PC-9 (cell line): Measurements from ENCODE around the gene TRDN. TPM values are rescaled to one million over a fixed set of nuclear protein-coding genes. Genes with fewer than 3 reads are reported as not detected.

Experiments used
- BruUV-seq: library from RNA; stranded (reverse); fragments of 400-500 nt; replicated peaks from 2 replicates; lab custom pipeline; 2021; lab: Mats Ljungman, UMichigan
- CTCF ChIA-PET: fragments of 300-600 bp; sonication (Branson Sonifier 250); formaldehyde crosslinking; loops from one replicate; lab custom pipeline; 2022; ENCODE audit warnings: antibody characterized with exemption; lab: Charles Lee
- POLR2A ChIA-PET: fragments of 300-600 bp; sonication (Branson Sonifier 250); formaldehyde crosslinking; loops from one replicate; lab custom pipeline; 2022; ENCODE audit warnings: antibody characterized with exemption; ENCODE audit not compliant: unreplicated experiment; lab: Charles Lee
- DNase-seq, 2 experiments: peaks; one replicate each; pipeline versions ENCODE4 v3.0.0 to v3.0.0-alpha.2; 2015 to 2022; ENCODE audit warnings: mixed read lengths in 1 of 2
- H2AFZ ChIP-seq: fragments of 200-600 bp; sonication (generic); 2 replicates; pipeline ENCODE4 v1.8.1; 2017; ENCODE audit warnings: antibody characterized with exemption
- H3F3A ChIP-seq: fragments of 200-600 bp; sonication (generic); 2 replicates; pipeline ENCODE4 v1.8.1; 2017; ENCODE audit warnings: antibody characterized with exemption, mild to moderate bottlenecking, low read depth; ENCODE audit not compliant: insufficient read depth
- H3K27ac ChIP-seq: fragments of 200-600 bp; sonication (generic); 2 replicates; pipeline ENCODE4 v1.6.1; 2016; ENCODE audit warnings: mixed run types
- H3K27me3 ChIP-seq: fragments of 200-600 bp; sonication (generic); 2 replicates; pipeline ENCODE4 v1.6.1; 2016; ENCODE audit warnings: low read depth, mixed run types; ENCODE audit not compliant: insufficient read depth
- H3K36me3 ChIP-seq: fragments of 200-600 bp; sonication (generic); 2 replicates; pipeline ENCODE4 v1.6.1; 2016; ENCODE audit warnings: low read depth, mixed run types
- H3K4me1 ChIP-seq: fragments of 200-600 bp; sonication (generic); replicated peaks from 2 replicates; pipeline ENCODE4 v1.6.1; 2016; ENCODE audit warnings: mixed run types; ENCODE audit not compliant: insufficient read depth
- H3K4me2 ChIP-seq: fragments of 200-600 bp; sonication (generic); 2 replicates; pipeline ENCODE4 v1.6.1; 2017; ENCODE audit warnings: mixed run types
- H3K4me3 ChIP-seq: fragments of 200-600 bp; sonication (generic); 2 replicates; pipeline ENCODE4 v1.6.1; 2016; ENCODE audit warnings: mixed run types
- H3K79me2 ChIP-seq: fragments of 200-600 bp; sonication (generic); 2 replicates; pipeline ENCODE4 v1.6.1; 2017; ENCODE audit warnings: low read depth, mixed run types
- H3K9me2 ChIP-seq: fragments of 200-600 bp; sonication (generic); 2 replicates; pipeline ENCODE4 v1.8.1; 2017; ENCODE audit warnings: mild to moderate bottlenecking; ENCODE audit not compliant: insufficient read depth
- H3K9me3 ChIP-seq: fragments of 200-600 bp; sonication (generic); 2 replicates; pipeline ENCODE4 v1.8.1; 2016; ENCODE audit warnings: low read depth; ENCODE audit not compliant: insufficient read depth
- H4K20me1 ChIP-seq: fragments of 200-600 bp; sonication (generic); 2 replicates; pipeline ENCODE4 v1.8.1; 2017; ENCODE audit not compliant: insufficient read depth
- CTCF ChIP-seq: fragments of 200-600 bp; sonication (generic); conservative IDR thresholded peaks from 2 replicates; pipeline ENCODE4 v1.6.1; 2017; ENCODE audit warnings: mixed run types, antibody characterized with exemption, mild to moderate bottlenecking, moderate library complexity
- EZH2 ChIP-seq: fragments of 200-600 bp; sonication (generic); IDR thresholded peaks from 2 replicates; pipeline ENCODE4 v1.8.0; 2017; ENCODE audit warnings: antibody characterized with exemption, low read depth
- intact Hi-C: fragments of 100-400 bp; cut with micrococcal nuclease; formaldehyde crosslinking; loops from one replicate; pipeline ENCODE4 v1.10.0; 2022; ENCODE audit not compliant: unreplicated experiment
- total RNA-seq: library from RNA; stranded (reverse); gene quantifications from 2 replicates; pipeline ENCODE4 v1.2.3, GENCODE V29; 2021

TRDN gene
- total RNA-seq, 1 experiment from 2014 or later: not detected

GRCh38 chr6:123168892-123169773 lies 467.6 kb downstream of the TRDN start:
- intact Hi-C loops: no loop called here
- no peaks in the 10 kb centered on the region for H3K9me3 ChIP-seq
- no peaks in the 10 kb centered on the region for H4K20me1 ChIP-seq
- no peak overlapping the region for H2AFZ ChIP-seq
- ChIA-PET POLR2A (no interaction called here), CTCF (no interaction called here)
- TF ChIP-seq CTCF (no peak), EZH2 (no peak)
- no peaks in the 10 kb centered on the region for H3F3A ChIP-seq
- H3K27ac ChIP-seq: no peak overlapping the region
- no peak for DNase-seq
- H3K27me3 ChIP-seq: no peaks in the 10 kb centered on the region
- BruUV-seq: no TSS peak
- H3K4me1 ChIP-seq: 0 out of 2 replicates have a peak, but pooled peaks cover 5% of the 10 kb centered on the region
- no peaks in the 10 kb centered on the region for H3K79me2 ChIP-seq
- H3K4me2 ChIP-seq: no peak overlapping the region
- no peaks in the 10 kb centered on the region for H3K36me3 ChIP-seq
- no peak overlapping the region for H3K4me3 ChIP-seq
- H3K9me2 ChIP-seq: no peaks in the 10 kb centered on the region

GRCh38 chr6:123168466-123168865 lies 468.3 kb downstream of the TRDN start:
- ChIA-PET CTCF (no interaction called here), POLR2A (no interaction called here)
- Histone ChIP-seq H3K79me2 (no peaks in the 10 kb centered on the region), H3K27me3 (no peaks in the 10 kb centered on the region), H2AFZ (no peak overlapping the region), H3K4me1 (0 out of 2 replicates have a peak, but pooled peaks cover 5% of the 10 kb centered on the region), H4K20me1 (no peaks in the 10 kb centered on the region), H3K9me2 (no peaks in the 10 kb centered on the region), H3K36me3 (no peaks in the 10 kb centered on the region), H3F3A (no peaks in the 10 kb centered on the region), H3K27ac (no peak overlapping the region), H3K4me2 (no peak overlapping the region), H3K9me3 (no peaks in the 10 kb centered on the region), H3K4me3 (no peak overlapping the region)
- intact Hi-C loops: no loop called here
- TF ChIP-seq EZH2 (no peak), CTCF (no peak)
- no peak for DNase-seq
- BruUV-seq: no TSS peak

Other genes starting within 250 kb of the TRDN start
- gene NKAIN2, start 166.9 kb upstream of the TRDN start, total RNA-seq: 0.25 TPM in 1 of 2 replicates, not detected in the other